K562 (cell line): ENCODE measurements around the gene NBEA.

Source experiments
- TF ChIP-seq, protein P1 (sequence below): fragments of 450-650 bp; IDR thresholded peaks from 2 replicates; pipeline ENCODE4 v1.6.1; 2016
- TF ChIP-seq, protein P2 (sequence below): sonication (generic); formaldehyde crosslinking; IDR thresholded peaks from 2 replicates; pipeline ENCODE4 v1.8.1; 2022; ENCODE audit warnings: missing genetic modification reagents

DNA sequence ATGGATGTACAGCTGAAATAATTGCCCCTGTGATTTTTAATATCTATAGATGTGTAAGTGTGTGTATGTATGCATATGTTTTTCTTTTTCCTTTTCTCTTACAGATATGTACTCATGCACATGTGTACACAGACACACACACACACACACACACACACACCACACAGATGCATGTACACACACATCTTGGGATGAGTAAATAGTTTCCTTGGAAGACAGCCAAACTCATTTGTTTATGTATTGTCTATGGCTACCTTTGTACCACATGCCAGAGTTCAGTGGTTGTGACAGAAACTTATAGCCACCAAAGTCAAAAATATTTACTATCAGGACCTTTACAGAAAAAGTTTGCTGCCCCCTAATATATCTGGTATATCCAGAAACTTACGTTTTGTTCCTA, 341.8 kb downstream of the NBEA start:
- TF ChIP-seq, protein P1, sequence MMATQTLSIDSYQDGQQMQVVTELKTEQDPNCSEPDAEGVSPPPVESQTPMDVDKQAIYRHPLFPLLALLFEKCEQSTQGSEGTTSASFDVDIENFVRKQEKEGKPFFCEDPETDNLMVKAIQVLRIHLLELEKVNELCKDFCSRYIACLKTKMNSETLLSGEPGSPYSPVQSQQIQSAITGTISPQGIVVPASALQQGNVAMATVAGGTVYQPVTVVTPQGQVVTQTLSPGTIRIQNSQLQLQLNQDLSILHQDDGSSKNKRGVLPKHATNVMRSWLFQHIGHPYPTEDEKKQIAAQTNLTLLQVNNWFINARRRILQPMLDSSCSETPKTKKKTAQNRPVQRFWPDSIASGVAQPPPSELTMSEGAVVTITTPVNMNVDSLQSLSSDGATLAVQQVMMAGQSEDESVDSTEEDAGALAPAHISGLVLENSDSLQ = no peak
- TF ChIP-seq, protein P2, sequence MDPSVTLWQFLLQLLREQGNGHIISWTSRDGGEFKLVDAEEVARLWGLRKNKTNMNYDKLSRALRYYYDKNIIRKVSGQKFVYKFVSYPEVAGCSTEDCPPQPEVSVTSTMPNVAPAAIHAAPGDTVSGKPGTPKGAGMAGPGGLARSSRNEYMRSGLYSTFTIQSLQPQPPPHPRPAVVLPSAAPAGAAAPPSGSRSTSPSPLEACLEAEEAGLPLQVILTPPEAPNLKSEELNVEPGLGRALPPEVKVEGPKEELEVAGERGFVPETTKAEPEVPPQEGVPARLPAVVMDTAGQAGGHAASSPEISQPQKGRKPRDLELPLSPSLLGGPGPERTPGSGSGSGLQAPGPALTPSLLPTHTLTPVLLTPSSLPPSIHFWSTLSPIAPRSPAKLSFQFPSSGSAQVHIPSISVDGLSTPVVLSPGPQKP (CRISPR knock-in tag) = no peak
